Liver (tissue), 9 donors: ENCODE measurements around the gene RGL4. TPM values are rescaled to one million over a fixed set of nuclear protein-coding genes. Genes with fewer than 3 reads are reported as not detected.

Source experiments
- DNase-seq: peaks from one replicate; pipeline ENCODE4 v3.0.0-alpha.2; 2017; ENCODE audit warnings: low spot score
- H3K27ac ChIP-seq, 2 donors: one replicate each; pipeline ENCODE4 v1.7.0; 2013; ENCODE audit warnings: inconsistent platforms in 2 of 2, low read length in 2 of 2, control low read depth in 1 of 2, low read depth in 1 of 2, mild to moderate bottlenecking in 1 of 2
- H3K27me3 ChIP-seq, 4 donors: one replicate each; pipeline versions ENCODE4 v1.6.1 to v1.7.0; 2013; ENCODE audit warnings: low read length in 3 of 4, inconsistent platforms in 1 of 4, mild to moderate bottlenecking in 1 of 4, moderate library complexity in 1 of 4; ENCODE audit not compliant: control insufficient read depth in 4 of 4, insufficient read depth in 4 of 4
- H3K36me3 ChIP-seq, 4 donors: one replicate each; pipeline versions ENCODE4 v1.6.1 to v1.7.0; 2013; ENCODE audit warnings: low read length in 3 of 4, mild to moderate bottlenecking in 3 of 4, low read depth in 1 of 4, moderate library complexity in 1 of 4; ENCODE audit not compliant: control insufficient read depth in 4 of 4, insufficient read depth in 3 of 4
- H3K4me1 ChIP-seq, 4 donors: one replicate each; pipeline versions ENCODE4 v1.6.1 to v1.7.0; 2013; ENCODE audit warnings: low read length in 3 of 4, mild to moderate bottlenecking in 3 of 4, moderate library complexity in 1 of 4; ENCODE audit not compliant: control insufficient read depth in 4 of 4, insufficient read depth in 4 of 4
- H3K4me3 ChIP-seq, 3 donors: one replicate each; pipeline versions ENCODE4 v1.6.1 to v1.7.0; 2013; ENCODE audit warnings: low read length in 3 of 3, control low read depth in 1 of 3, low read depth in 1 of 3, mild to moderate bottlenecking in 1 of 3
- H3K9ac ChIP-seq, 2 donors: one replicate each; pipeline ENCODE4 v1.7.0; 2013; ENCODE audit warnings: low read length in 2 of 2, mild to moderate bottlenecking in 2 of 2, moderate library complexity in 2 of 2, control low read depth in 1 of 2, low read depth in 1 of 2
- H3K9me3 ChIP-seq, 4 donors: one replicate each; pipeline versions ENCODE4 v1.6.1 to v1.7.0; 2013; ENCODE audit warnings: low read length in 3 of 4; ENCODE audit not compliant: control insufficient read depth in 4 of 4
- CTCF ChIP-seq: fragments of 150-350 bp; IDR thresholded peaks from 2 replicates; pipeline ENCODE4 v1.5.1; 2017; ENCODE audit warnings: improper control_type of control experiment, low read depth, low read length; ENCODE audit not compliant: missing input control
- EGR1 ChIP-seq, 2 donors: IDR thresholded peaks; 2 replicates each; pipeline ENCODE4 v1.6.1; 2016 to 2018; ENCODE audit warnings: antibody characterized with exemption in 2 of 2, low read depth in 2 of 2
- FOXA1 ChIP-seq: IDR thresholded peaks from 2 replicates; pipeline ENCODE4 v1.6.1; 2016; ENCODE audit warnings: antibody characterized with exemption
- FOXA2 ChIP-seq: IDR thresholded peaks from 2 replicates; pipeline ENCODE4 v1.6.1; 2016; ENCODE audit warnings: antibody characterized with exemption
- GABPA ChIP-seq, 2 donors: IDR thresholded peaks in 1 of 2; conservative IDR thresholded peaks in 1 of 2; 2 replicates each; pipeline ENCODE4 v1.6.1; 2016; ENCODE audit warnings: antibody characterized with exemption in 2 of 2, mild to moderate bottlenecking in 1 of 2, moderate library complexity in 1 of 2
- HNF4A ChIP-seq, 2 donors: conservative IDR thresholded peaks; 2 replicates each; pipeline ENCODE4 v1.6.1; 2016; ENCODE audit warnings: antibody characterized with exemption in 2 of 2, mild to moderate bottlenecking in 2 of 2
- HNF4G ChIP-seq: IDR thresholded peaks from 2 replicates; pipeline ENCODE4 v1.6.1; 2016; ENCODE audit warnings: antibody characterized with exemption
- JUND ChIP-seq, 2 donors: IDR thresholded peaks; 2 replicates each; pipeline ENCODE4 v1.6.1; 2016; ENCODE audit warnings: antibody characterized with exemption in 2 of 2
- NR2F2 ChIP-seq: IDR thresholded peaks from 2 replicates; pipeline ENCODE4 v1.6.1; 2016; ENCODE audit warnings: antibody characterized with exemption
- RAD21 ChIP-seq, 2 donors: IDR thresholded peaks; 2 replicates each; pipeline ENCODE4 v1.6.1; 2016; ENCODE audit warnings: antibody characterized with exemption in 2 of 2, mild to moderate bottlenecking in 2 of 2
- REST ChIP-seq: IDR thresholded peaks from 2 replicates; pipeline ENCODE4 v1.6.1; 2016; ENCODE audit warnings: antibody characterized with exemption, mild to moderate bottlenecking
- RXRA ChIP-seq, 2 donors: IDR thresholded peaks; 2 replicates each; pipeline ENCODE4 v1.6.1; 2017 to 2018; ENCODE audit warnings: antibody characterized with exemption in 2 of 2, mild to moderate bottlenecking in 1 of 2
- SP1 ChIP-seq: IDR thresholded peaks from 2 replicates; pipeline ENCODE4 v1.6.1; 2018; ENCODE audit warnings: antibody characterized with exemption, mild to moderate bottlenecking
- TAF1 ChIP-seq: conservative IDR thresholded peaks from 2 replicates; pipeline ENCODE4 v1.6.1; 2016; ENCODE audit warnings: antibody characterized with exemption, mild to moderate bottlenecking
- YY1 ChIP-seq: IDR thresholded peaks from 2 replicates; pipeline ENCODE4 v1.6.1; 2016; ENCODE audit warnings: antibody characterized with exemption, mild to moderate bottlenecking
- WGBS: extraction: QIAGEN DNeasy Blood & Tissue Kit; methylation state at CpG from one replicate; pipeline ENCODE4 v1.1.7; 2013; 5-methylcytosine and 5-hydroxymethylcytosine counted together
- polyA plus RNA-seq, 2 donors: library from polyadenylated mRNA; stranded (reverse) in 1 of 2; unstranded in 1 of 2; fragments of 200-250 nt in 1 of 2; fragments of >200 nt in 1 of 2; fragmentation: Nextera tagmentation in 1 of 2; extraction: Ambion mirVana in 1 of 2; gene quantifications; one replicate each; pipeline versions ENCODE4 v1.2.1 to v1.2.3, GENCODE V29; 2013 to 2015
- total RNA-seq, 2 donors: library from RNA; depleted of rRNA; stranded (reverse); fragments of >200 nt; gene quantifications; one replicate each; pipeline ENCODE4 v1.2.3, GENCODE V29; 2014
- TF ChIP-seq, protein P1 (sequence below): IDR thresholded peaks from 2 replicates; pipeline ENCODE4 v1.6.1; 2016; ENCODE audit warnings: antibody characterized with exemption
- TF ChIP-seq, protein P2 (sequence below): IDR thresholded peaks from 2 replicates; pipeline ENCODE4 v1.6.1; 2016; ENCODE audit warnings: antibody characterized with exemption
- TF ChIP-seq, protein P3 (sequence below): IDR thresholded peaks from 2 replicates; pipeline ENCODE4 v1.6.1; 2016; ENCODE audit warnings: antibody characterized with exemption
- donor health status: healthy.
- donor health status: healthy.
- donor health status: healthy.
- donor health status: healthy.
- donor health status: healthy.

RGL4 gene
- total and polyA plus RNA-seq, 4 donors = 0.25 to 6.2 (median 0.56) TPM

DNA sequence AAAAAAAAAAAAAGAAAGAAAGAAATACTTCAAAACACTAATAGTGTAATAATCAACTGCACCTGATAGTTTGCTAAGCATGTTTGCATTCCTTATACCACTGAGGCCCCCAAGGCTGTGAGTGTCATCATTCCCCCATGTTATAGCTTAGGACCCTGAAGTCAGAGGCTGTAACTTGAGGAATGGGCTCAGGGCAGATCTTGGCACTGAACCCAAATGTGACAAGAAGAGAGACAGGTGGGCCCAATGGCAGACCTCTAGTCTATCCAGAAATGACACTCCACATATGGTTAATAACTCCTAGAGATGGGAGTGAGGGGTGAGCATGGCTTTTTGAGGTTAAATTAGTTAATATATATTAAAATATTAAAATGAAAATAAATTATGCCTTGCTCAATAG lies 46.9 kb downstream of the RGL4 start:
- H3K4me1 ChIP-seq = no peaks in the 10 kb centered on the region
- H3K36me3 ChIP-seq = peaks cover 0 to 7% (median under 1%) of the 10 kb centered on the region in 4 donors
- H3K27ac ChIP-seq = no peak overlapping the region
- no peaks in the 10 kb centered on the region for H3K9me3 ChIP-seq
- no peak overlapping the region for H3K4me3 ChIP-seq
- H3K9ac ChIP-seq = no peak overlapping the region
- DNase-seq = no peak
- TF ChIP-seq CTCF (no peak), RAD21 (IDR thresholded peaks at IDR 0.05) (no peak), FOXA2 (no peak), REST (no peak), RXRA (IDR thresholded peaks at IDR 0.05) (no peak), HNF4G (no peak), JUND (IDR thresholded peaks at IDR 0.05) (no peak)
- TF ChIP-seq, protein P1, sequence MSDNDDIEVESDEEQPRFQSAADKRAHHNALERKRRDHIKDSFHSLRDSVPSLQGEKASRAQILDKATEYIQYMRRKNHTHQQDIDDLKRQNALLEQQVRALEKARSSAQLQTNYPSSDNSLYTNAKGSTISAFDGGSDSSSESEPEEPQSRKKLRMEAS = no peak
- TF ChIP-seq, protein P2, sequence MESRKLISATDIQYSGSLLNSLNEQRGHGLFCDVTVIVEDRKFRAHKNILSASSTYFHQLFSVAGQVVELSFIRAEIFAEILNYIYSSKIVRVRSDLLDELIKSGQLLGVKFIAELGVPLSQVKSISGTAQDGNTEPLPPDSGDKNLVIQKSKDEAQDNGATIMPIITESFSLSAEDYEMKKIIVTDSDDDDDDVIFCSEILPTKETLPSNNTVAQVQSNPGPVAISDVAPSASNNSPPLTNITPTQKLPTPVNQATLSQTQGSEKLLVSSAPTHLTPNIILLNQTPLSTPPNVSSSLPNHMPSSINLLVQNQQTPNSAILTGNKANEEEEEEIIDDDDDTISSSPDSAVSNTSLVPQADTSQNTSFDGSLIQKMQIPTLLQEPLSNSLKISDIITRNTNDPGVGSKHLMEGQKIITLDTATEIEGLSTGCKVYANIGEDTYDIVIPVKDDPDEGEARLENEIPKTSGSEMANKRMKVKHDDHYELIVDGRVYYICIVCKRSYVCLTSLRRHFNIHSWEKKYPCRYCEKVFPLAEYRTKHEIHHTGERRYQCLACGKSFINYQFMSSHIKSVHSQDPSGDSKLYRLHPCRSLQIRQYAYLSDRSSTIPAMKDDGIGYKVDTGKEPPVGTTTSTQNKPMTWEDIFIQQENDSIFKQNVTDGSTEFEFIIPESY = no peak
- H3K27me3 ChIP-seq = peaks cover 0 to 2% (median 0%) of the 10 kb centered on the region in 4 donors

GRCh38 chr22:23742505-23743264 lies 51.9 kb downstream of the RGL4 start:
- WGBS = 79% methylated on average over 7 of the region's 7 CpGs
- Histone ChIP-seq H3K27me3 (no peaks in the 10 kb centered on the region), H3K9ac (no peak overlapping the region), H3K27ac (no peak overlapping the region), H3K4me1 (no peaks in the 10 kb centered on the region), H3K36me3 (peaks cover 5 to 26% (median 8%) of the 10 kb centered on the region in 4 donors), H3K9me3 (no peaks in the 10 kb centered on the region), H3K4me3 (no peak overlapping the region)
- DNase-seq = no peak
- no peak for TF ChIP-seq HNF4G
- TF ChIP-seq, protein P2 = no peak
- no peak for TF ChIP-seq JUND (IDR thresholded peaks at IDR 0.05)
- TF ChIP-seq RXRA (IDR thresholded peaks at IDR 0.05) = no peak
- TF ChIP-seq GABPA (IDR thresholded peaks at IDR 0.05 in 1 of 2, conservative IDR thresholded peaks at IDR 0.05 in 1 of 2) = no peak
- no peak for TF ChIP-seq TAF1
- no peak for TF ChIP-seq YY1
- TF ChIP-seq, protein P1 = no peak
- no peak for TF ChIP-seq SP1
- no peak for TF ChIP-seq FOXA2
- TF ChIP-seq HNF4A (conservative IDR thresholded peaks at IDR 0.05) = no peak
- no peak for TF ChIP-seq CTCF
- TF ChIP-seq FOXA1 = no peak
- no peak for TF ChIP-seq RAD21 (IDR thresholded peaks at IDR 0.05)
- TF ChIP-seq, protein P3, sequence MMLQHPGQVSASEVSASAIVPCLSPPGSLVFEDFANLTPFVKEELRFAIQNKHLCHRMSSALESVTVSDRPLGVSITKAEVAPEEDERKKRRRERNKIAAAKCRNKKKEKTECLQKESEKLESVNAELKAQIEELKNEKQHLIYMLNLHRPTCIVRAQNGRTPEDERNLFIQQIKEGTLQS = no peak
- no peak for TF ChIP-seq EGR1 (IDR thresholded peaks at IDR 0.05; ENCODE audit: low read depth in 2 of 2)
- TF ChIP-seq NR2F2 = no peak
